Ectodermal cell (in vitro differentiated cells): ENCODE measurements around the gene ZNF827.

Experiments used
- H3K27ac ChIP-seq: 2 replicates; pipeline ENCODE4 v1.7.0; 2013; ENCODE audit warnings: mild to moderate bottlenecking, low read depth, low read length; ENCODE audit not compliant: insufficient read depth, poor library complexity, severe bottlenecking
- H3K27me3 ChIP-seq: 2 replicates; pipeline ENCODE4 v1.7.0; 2013; ENCODE audit warnings: mild to moderate bottlenecking, low read length; ENCODE audit not compliant: insufficient read depth, control insufficient read depth, poor library complexity, severe bottlenecking
- H3K36me3 ChIP-seq: one replicate; pipeline ENCODE4 v1.7.0; 2013; ENCODE audit warnings: low read length; ENCODE audit not compliant: control insufficient read depth, insufficient read depth
- H3K4me1 ChIP-seq: one replicate; pipeline ENCODE4 v1.7.0; 2013; ENCODE audit warnings: low read length; ENCODE audit not compliant: control insufficient read depth, insufficient read depth
- H3K4me3 ChIP-seq: 2 replicates; pipeline ENCODE4 v1.7.0; 2013; ENCODE audit warnings: low read depth, low read length, control low read depth; ENCODE audit not compliant: insufficient read depth
- H3K9me3 ChIP-seq: 2 replicates; pipeline ENCODE4 v1.7.0; 2013; ENCODE audit warnings: mild to moderate bottlenecking, low read length, moderate library complexity; ENCODE audit not compliant: control insufficient read depth
- WGBS, 2 experiments: methylation state at CpG; one replicate each; pipeline ENCODE4 v1.1.7; 2013; ENCODE audit warnings: missing lambda C conversion rate in 2 of 2; 5-methylcytosine and 5-hydroxymethylcytosine counted together

ZNF827 gene

DNA sequence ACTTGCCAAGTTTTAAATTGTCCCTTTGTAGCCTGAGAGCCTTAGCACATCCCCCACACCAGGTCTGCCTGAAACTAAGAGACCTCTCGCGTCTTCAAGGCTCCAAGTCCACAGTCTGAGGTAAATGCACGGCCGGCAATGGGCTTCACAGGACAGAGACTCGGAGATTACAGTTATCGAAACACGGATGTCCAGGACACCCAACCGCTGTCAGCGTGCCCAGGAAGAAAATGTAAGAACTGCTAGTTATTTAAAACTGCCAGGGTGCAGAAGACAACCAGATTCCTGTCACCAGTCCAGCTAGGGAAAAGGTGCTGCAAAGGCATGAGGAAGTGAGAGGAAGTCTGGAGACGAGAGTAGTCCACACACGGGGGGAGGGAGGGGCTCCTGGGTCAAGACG is 28.9 kb downstream of the ZNF827 start:
- Histone ChIP-seq H3K27ac (no peak overlapping the region), H3K4me1 (peaks cover 4% of the 10 kb centered on the region), H3K36me3 (no peaks in the 10 kb centered on the region), H3K4me3 (no peak overlapping the region), H3K9me3 (no peaks in the 10 kb centered on the region), H3K27me3 (no peaks in the 10 kb centered on the region)
- 79 to 83% methylated on average over 12 of the region's 12 CpGs for WGBS, 2 experiments

DNA sequence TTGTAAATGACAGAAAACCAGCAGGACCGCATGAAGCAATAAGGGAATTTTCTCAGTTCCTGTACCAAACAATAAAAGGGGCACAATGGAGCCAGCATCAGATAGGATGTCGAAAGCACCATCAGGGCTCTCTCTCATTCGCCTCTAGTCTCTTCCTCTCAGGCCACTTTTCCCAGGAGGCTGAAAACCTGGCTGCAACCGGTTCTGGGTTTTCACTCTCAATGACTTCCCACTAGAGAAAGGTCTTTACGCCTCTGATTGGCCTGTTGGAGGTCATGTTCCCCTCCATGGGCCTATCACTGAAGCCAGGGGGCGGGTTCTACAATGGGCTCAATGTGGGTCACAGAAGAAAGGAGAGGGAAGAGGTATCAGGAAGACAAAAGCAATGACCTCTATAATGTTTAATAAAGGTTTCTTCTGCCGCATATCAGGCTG is 29.3 kb downstream of the ZNF827 start:
- Histone ChIP-seq H3K36me3 (no peaks in the 10 kb centered on the region), H3K9me3 (no peaks in the 10 kb centered on the region), H3K27ac (no peak overlapping the region), H3K27me3 (no peaks in the 10 kb centered on the region), H3K4me1 (peaks cover 4% of the 10 kb centered on the region), H3K4me3 (no peak overlapping the region)
- 68 to 72% methylated on average over 7 of the region's 7 CpGs for WGBS, 2 experiments

DNA sequence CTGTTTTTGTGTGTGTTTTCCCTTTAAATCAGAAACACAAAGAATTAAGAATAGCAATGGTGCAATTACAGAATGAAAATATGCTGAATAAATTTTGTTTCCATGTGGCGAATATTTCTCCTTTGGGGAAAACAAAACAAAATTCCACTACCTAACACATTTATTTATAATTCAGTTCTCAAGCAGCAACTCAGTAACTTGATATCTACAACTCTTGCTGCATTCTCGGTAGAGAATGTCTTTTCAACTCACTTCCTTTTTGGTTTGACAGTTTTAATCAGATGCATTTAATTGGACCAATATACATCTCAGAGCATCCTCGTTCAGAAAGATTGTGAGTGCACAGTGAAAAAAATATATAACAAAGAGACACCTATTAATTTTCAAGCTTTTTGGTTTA is 30.8 kb downstream of the ZNF827 start:
- H3K27ac ChIP-seq = no peak overlapping the region
- H3K4me1 ChIP-seq = peaks cover 4% of the 10 kb centered on the region
- H3K27me3 ChIP-seq = no peaks in the 10 kb centered on the region
- H3K9me3 ChIP-seq = no peaks in the 10 kb centered on the region
- H3K36me3 ChIP-seq = no peaks in the 10 kb centered on the region
- whole genome bisulfite sequencing, 2 experiments = 75 to 81% methylated on average over 2 to 3 of the region's 3 CpGs
- H3K4me3 ChIP-seq = no peak overlapping the region

DNA sequence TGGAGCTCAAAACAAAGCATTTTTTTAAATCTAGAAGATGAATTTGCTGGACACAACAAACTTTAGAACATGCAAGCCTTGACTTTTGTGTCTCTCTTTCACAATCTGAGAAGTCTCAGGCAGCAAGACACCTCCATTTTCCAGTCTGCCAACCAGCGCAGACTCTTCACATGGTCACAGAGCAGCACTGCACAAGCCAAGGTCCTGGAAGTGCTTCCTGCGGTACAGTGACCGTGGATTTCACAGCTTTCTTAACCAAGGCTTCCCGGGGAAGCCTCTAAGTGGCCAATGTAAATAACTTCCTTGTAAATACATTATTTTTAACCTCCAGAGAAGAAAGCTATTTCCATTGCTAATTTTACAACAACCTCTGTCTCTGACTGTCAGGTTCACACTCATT is 31.2 kb downstream of the ZNF827 start:
- H3K27me3 ChIP-seq = no peaks in the 10 kb centered on the region
- no peaks in the 10 kb centered on the region for H3K9me3 ChIP-seq
- WGBS, 2 experiments = 78% methylated on average over 4 of the region's 4 CpGs
- no peak overlapping the region for H3K4me3 ChIP-seq
- H3K4me1 ChIP-seq = peaks cover 4% of the 10 kb centered on the region
- H3K27ac ChIP-seq = no peak overlapping the region
- H3K36me3 ChIP-seq = peaks cover under 1% of the 10 kb centered on the region

DNA sequence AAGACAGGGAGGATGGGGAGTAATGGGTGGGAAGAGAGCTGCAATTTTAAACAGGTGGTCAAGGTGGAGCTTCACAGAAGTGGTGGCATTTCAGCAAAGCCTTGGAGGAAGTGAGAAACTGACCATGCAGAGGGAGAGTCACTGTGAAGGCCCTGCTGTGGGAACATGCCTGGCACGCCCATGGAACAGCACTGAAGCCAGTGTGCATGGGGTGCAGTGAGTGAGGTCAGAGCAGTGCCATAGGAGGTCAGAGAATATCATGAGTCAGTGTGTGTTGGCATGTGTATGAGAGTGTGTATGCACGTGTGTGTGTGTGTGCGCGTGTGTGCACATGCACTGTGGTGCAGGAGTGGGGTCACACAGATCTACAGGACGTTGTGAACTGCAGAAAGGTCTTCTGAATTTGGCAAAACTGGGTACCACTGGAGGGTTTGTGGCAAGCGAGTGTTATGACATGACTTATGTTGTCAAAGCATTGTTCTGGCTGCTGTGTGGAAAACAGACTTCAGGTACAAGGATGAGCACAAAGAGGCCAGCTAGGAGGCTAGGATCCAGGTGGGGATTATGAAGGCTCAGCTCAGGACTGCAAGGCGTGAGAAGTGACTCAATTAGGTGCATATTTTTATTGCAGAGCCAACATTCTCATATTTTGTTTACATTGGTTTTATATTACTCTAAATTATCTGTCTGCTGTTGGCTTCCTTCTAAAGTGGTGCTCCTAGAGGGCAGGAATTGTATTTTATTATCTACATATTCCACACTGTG is 34.0 kb downstream of the ZNF827 start:
- Histone ChIP-seq H3K27me3 (no peaks in the 10 kb centered on the region), H3K4me1 (peaks cover 1% of the 10 kb centered on the region), H3K4me3 (no peak overlapping the region), H3K36me3 (peaks cover 13% of the 10 kb centered on the region), H3K27ac (no peak overlapping the region), H3K9me3 (no peaks in the 10 kb centered on the region)
- 93 to 96% methylated on average over 6 to 7 of the region's 7 CpGs for WGBS, 2 experiments

DNA sequence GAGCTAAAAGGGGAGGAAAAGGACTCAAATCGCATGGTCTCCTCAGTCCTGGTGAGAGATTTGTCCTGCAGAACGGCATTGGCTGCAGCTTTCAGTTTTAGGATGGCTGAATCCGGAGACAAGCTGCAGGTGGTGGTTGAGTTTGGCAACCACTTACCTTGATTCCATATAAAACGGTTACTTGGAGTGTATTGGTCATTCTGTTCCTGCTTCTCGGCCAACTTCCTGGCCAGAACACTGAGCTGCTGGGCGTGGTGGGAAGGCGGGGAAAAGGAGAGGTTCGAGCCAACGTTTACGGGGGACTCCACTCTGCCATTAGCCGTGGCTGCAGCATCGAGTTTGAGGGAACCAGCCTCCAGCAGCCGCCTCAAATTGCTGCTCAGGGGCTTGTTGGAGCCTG is 36.1 kb downstream of the ZNF827 start:
- H3K36me3 ChIP-seq = peaks cover 13% of the 10 kb centered on the region
- WGBS, 2 experiments = 95 to 96% methylated on average over 13 of the region's 13 CpGs
- peaks cover 5% of the 10 kb centered on the region for H3K4me1 ChIP-seq
- H3K4me3 ChIP-seq = no peak overlapping the region
- no peaks in the 10 kb centered on the region for H3K9me3 ChIP-seq
- H3K27me3 ChIP-seq = no peaks in the 10 kb centered on the region
- no peak overlapping the region for H3K27ac ChIP-seq

DNA sequence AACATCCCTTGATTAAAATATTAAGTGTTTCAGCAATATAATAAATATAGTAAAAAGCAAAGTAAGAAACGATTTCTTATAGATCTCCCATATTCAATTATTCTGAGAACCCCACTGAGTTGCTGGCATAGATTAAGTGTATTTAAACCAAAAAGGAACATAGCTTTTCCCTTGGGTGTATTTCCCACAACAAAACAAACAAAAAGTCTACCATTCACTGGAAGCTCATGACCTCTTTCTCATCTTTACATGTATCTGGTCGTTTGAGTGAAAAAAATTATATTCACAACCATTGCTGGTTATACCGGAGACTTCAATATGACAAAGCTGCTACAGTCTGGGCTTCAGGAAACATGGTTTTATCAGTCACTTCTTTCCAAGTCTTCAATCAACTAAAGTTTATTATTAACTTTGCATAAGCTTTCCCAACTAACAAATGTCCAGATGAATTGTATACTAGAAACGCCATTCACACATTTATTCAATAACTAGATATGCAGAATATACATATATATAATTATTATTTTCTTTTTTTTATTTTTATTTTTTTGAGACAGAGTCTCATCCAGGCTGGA is 38.6 kb downstream of the ZNF827 start:
- WGBS, 2 experiments = 90 to 96% methylated on average over 2 of the region's 4 CpGs
- H3K27me3 ChIP-seq = no peaks in the 10 kb centered on the region
- H3K4me3 ChIP-seq = no peak overlapping the region
- H3K27ac ChIP-seq = no peak overlapping the region
- H3K4me1 ChIP-seq = peaks cover 5% of the 10 kb centered on the region
- H3K9me3 ChIP-seq = no peaks in the 10 kb centered on the region
- H3K36me3 ChIP-seq = peaks cover 13% of the 10 kb centered on the region

DNA sequence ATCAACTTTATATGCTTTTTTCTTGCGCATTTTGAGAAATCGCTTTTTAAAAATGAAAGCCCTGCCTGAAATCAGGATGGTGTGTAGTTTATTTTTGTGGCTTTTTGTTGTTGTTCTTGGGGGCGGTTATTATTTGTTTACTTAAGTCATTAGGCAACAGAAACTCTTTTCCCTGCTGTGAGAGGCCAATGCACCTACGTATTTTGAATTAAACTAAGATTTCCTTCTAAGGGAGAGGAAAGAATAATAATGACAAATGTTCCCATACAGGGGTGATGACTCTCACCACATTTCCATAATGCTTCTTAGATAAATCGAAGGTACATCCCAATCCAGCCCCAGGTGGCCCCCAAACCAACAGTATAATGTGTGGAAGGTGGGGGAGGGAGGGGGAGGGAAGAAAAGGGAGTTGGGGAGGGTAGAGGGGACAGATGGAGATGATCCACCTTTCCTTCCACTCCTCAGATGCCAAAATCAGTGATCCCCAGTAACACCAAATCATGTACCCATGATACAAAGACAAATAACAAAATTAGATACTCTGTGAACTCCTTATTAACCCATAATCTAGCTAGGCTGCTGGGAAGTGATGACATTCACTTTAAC is 39.6 kb downstream of the ZNF827 start:
- 67 to 70% methylated on average over 3 to 5 of the region's 5 CpGs for WGBS, 2 experiments
- Histone ChIP-seq H3K36me3 (peaks cover 13% of the 10 kb centered on the region), H3K9me3 (no peaks in the 10 kb centered on the region), H3K4me1 (peaks cover 5% of the 10 kb centered on the region), H3K4me3 (no peak overlapping the region), H3K27me3 (no peaks in the 10 kb centered on the region), H3K27ac (no peak overlapping the region)

DNA sequence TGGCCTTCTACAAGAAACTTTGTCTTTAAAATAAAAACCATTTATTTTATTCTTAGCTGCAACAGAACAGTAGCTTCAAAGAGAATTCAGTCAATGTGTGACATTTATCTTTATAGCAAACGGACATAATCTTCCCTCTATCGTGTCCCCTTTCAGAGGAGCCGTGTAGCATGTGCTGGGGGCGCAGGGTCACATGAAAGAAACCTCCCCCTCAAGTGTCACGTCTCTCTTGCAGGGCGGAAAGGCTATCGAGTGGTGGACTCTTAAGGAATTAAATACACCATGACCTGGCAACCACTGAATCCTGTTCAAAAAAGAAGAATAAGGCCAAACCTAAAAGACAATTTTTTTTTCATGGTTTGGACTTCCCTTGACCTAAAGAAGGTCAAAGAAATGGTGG is 40.2 kb downstream of the ZNF827 start:
- Histone ChIP-seq H3K27me3 (no peaks in the 10 kb centered on the region), H3K9me3 (no peaks in the 10 kb centered on the region), H3K4me1 (peaks cover 5% of the 10 kb centered on the region), H3K27ac (no peak overlapping the region), H3K4me3 (no peak overlapping the region), H3K36me3 (peaks cover 13% of the 10 kb centered on the region)
- 86 to 93% methylated on average over 7 of the region's 7 CpGs for WGBS, 2 experiments

DNA sequence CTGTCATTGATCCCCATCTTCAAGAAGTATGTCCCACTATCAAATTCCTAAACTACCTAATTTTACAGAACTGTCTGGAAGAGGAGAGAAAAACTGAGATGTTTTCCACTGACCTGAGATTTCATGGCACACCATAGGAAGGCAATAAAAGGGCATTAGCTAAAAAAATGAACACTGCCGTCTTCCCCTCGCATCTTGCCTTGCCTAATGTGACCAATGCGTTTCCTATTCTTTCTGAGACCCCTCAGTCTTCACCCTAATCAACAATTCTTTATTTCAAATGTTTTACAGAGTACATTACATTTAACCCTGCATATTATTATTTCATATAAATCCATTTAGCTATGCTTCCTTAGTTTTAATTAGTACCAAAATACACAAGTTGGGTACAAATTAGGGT is 43.6 kb downstream of the ZNF827 start:
- no peaks in the 10 kb centered on the region for H3K27me3 ChIP-seq
- H3K27ac ChIP-seq = no peak overlapping the region
- no peak overlapping the region for H3K4me3 ChIP-seq
- 93 to 97% methylated on average over 3 of the region's 3 CpGs for WGBS, 2 experiments
- H3K9me3 ChIP-seq = no peaks in the 10 kb centered on the region
- no peaks in the 10 kb centered on the region for H3K36me3 ChIP-seq
- peaks cover 13% of the 10 kb centered on the region for H3K4me1 ChIP-seq
